Chondrocyte (in vitro differentiated cells): ENCODE measurements around the gene KDM4C. TPM values are rescaled to one million over a fixed set of nuclear protein-coding genes. Genes with fewer than 3 reads are reported as not detected.

Experiments used
- DNase-seq: peaks from one replicate; pipeline ENCODE4 v3.0.0; 2021; ENCODE audit warnings: mixed read lengths, low spot score
- H3K27ac Mint-ChIP-seq: one replicate; pipeline ENCODE4 v1.8.0; 2021; ENCODE audit warnings: mild to moderate bottlenecking, moderate library complexity, mixed read lengths; ENCODE audit not compliant: unreplicated experiment
- H3K27me3 Mint-ChIP-seq: 2 replicates; pipeline ENCODE4 v1.8.0; 2021; ENCODE audit warnings: low read depth, mixed read lengths
- H3K36me3 Mint-ChIP-seq: 2 replicates; pipeline ENCODE4 v1.8.0; 2021; ENCODE audit warnings: low read depth, mixed read lengths
- H3K4me1 Mint-ChIP-seq: 2 replicates; pipeline ENCODE4 v1.8.0; 2021; ENCODE audit warnings: low read depth, mild to moderate bottlenecking, mixed read lengths
- H3K4me3 Mint-ChIP-seq: one replicate; pipeline ENCODE4 v1.8.0; 2021; ENCODE audit warnings: mild to moderate bottlenecking, moderate library complexity, mixed read lengths; ENCODE audit not compliant: unreplicated experiment
- H3K9me3 Mint-ChIP-seq: 2 replicates; pipeline ENCODE4 v1.8.0; 2021; ENCODE audit warnings: low read depth, mixed read lengths
- total RNA-seq: library from RNA; stranded (reverse); gene quantifications from 3 replicates; pipeline ENCODE4 v1.2.1, GENCODE V29; 2021
- TF ChIP-seq, protein P1 (sequence below): fragments of 200-600 bp; sonication (generic); IDR thresholded peaks from 2 replicates; pipeline ENCODE4 v1.5.0; 2021; ENCODE audit warnings: antibody characterized with exemption, mild to moderate bottlenecking, moderate library complexity

The KDM4C gene
- total RNA-seq, 1 donor from 2014 or later = 18.1 TPM

DNA sequence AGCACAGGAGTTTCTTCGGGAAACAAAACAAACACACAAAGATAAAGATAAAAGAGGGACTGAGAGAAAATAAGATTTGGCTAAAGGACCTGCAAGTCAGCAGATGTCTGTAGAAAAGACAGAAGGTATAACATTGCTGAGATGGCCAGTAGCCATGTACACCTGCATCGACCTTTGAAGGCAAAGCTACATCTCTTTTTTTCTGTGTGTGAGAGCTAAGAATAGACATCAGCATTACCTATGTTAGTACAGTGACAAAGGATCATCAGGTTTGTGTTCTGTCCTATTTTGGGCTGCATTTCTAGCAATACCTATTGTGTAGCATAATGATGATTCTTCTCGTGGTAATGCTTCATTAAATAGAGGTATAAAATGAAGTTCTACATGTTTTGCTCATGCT lies 64.9 kb downstream of the KDM4C start:
- Mint-ChIP-seq H3K36me3 (peaks cover 3% of the 10 kb centered on the region), H3K4me3 (no peak overlapping the region), H3K27ac (no peak overlapping the region), H3K27me3 (no peaks in the 10 kb centered on the region), H3K9me3 (no peaks in the 10 kb centered on the region), H3K4me1 (peaks cover 5% of the 10 kb centered on the region)
- TF ChIP-seq, protein P1, sequence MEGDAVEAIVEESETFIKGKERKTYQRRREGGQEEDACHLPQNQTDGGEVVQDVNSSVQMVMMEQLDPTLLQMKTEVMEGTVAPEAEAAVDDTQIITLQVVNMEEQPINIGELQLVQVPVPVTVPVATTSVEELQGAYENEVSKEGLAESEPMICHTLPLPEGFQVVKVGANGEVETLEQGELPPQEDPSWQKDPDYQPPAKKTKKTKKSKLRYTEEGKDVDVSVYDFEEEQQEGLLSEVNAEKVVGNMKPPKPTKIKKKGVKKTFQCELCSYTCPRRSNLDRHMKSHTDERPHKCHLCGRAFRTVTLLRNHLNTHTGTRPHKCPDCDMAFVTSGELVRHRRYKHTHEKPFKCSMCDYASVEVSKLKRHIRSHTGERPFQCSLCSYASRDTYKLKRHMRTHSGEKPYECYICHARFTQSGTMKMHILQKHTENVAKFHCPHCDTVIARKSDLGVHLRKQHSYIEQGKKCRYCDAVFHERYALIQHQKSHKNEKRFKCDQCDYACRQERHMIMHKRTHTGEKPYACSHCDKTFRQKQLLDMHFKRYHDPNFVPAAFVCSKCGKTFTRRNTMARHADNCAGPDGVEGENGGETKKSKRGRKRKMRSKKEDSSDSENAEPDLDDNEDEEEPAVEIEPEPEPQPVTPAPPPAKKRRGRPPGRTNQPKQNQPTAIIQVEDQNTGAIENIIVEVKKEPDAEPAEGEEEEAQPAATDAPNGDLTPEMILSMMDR = no peak
- DNase-seq = no peak

DNA sequence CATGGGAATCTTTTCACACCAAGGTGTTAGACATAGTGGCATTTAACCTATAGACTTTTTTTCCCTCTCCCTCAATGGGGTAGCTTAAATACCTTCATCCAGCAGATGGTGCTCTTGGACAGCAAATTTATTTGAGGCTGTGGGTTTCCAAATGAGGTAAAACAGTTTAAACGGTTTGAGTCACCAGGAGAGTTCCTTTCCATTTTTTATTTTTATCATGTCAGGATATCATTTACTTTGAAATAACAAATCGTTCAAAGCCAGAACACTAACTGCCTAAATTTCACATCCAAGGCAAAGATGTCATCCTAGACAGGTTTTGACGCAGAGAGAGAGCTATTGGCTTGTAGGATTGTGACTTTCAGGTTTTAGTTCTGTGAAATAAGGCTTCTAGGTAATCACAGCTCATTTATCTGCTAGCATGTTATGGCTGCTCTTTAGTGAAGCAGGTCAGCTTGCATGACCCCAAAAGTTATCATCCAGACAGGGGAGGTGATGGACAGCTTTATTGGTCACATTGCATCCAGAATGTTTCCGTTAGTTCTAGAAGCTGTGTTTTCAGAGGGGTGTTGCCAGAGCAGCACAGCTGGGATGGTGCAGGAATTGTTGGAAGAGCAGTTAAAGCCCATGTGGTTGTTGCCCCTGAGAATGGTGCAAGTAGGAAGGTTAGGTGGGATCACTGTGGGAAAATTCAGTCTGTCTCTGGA lies 69.8 kb downstream of the KDM4C start:
- Mint-ChIP-seq H3K27me3 (no peaks in the 10 kb centered on the region), H3K4me1 (peaks cover 5% of the 10 kb centered on the region), H3K27ac (no peak overlapping the region), H3K4me3 (no peak overlapping the region), H3K9me3 (no peaks in the 10 kb centered on the region), H3K36me3 (peaks cover 11% of the 10 kb centered on the region)
- DNase-seq = no peak
- TF ChIP-seq, protein P1 = peak; percentile 89

DNA sequence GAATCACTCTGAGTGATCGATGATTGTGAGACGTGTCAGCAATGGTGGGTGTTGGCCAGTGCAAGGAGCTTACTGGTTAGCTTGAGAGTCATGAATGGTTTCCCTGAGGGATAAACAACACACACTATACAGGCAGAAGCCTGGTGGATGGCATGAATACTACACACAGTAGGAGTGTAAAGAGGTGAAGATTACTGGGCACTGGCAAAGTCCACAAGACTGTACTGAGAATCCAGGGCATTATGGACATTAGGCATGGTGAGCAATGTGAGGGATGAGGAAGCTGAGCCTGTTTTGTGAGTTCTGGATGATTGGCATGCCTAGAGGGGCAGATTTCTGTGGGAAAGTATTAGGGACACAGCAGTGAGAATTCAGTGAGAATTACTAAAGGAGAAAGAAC lies 71.3 kb downstream of the KDM4C start:
- Mint-ChIP-seq H3K27me3 (no peaks in the 10 kb centered on the region), H3K36me3 (peaks cover 7% of the 10 kb centered on the region), H3K4me3 (no peak overlapping the region), H3K27ac (no peak overlapping the region), H3K4me1 (peaks cover 5% of the 10 kb centered on the region), H3K9me3 (no peaks in the 10 kb centered on the region)
- TF ChIP-seq, protein P1 = no peak
- DNase-seq = no peak

DNA sequence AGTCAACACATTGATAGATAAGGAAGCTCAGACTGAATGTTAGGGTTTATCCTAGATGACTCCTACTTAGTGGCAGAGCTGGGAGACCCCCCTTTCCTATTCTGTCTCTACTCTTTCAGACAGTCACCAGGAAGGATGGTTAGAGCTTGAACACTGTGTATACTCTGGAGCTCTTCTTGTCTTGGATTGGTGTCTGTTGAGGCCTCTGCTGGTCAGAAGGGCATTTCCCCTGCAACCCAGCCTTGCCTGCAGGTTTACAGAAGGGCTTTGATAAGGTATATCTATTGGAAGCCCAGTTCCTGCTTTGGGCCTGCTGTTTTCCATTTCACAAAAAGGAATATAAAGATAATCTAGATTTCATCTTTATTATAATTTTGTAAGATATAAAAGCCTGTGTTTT lies 71.8 kb downstream of the KDM4C start:
- no peak overlapping the region for H3K4me3 Mint-ChIP-seq
- peaks cover 7% of the 10 kb centered on the region for H3K36me3 Mint-ChIP-seq
- no peak for DNase-seq
- no peak overlapping the region for H3K27ac Mint-ChIP-seq
- H3K27me3 Mint-ChIP-seq = no peaks in the 10 kb centered on the region
- TF ChIP-seq, protein P1 = no peak
- peaks cover 5% of the 10 kb centered on the region for H3K4me1 Mint-ChIP-seq
- no peaks in the 10 kb centered on the region for H3K9me3 Mint-ChIP-seq

DNA sequence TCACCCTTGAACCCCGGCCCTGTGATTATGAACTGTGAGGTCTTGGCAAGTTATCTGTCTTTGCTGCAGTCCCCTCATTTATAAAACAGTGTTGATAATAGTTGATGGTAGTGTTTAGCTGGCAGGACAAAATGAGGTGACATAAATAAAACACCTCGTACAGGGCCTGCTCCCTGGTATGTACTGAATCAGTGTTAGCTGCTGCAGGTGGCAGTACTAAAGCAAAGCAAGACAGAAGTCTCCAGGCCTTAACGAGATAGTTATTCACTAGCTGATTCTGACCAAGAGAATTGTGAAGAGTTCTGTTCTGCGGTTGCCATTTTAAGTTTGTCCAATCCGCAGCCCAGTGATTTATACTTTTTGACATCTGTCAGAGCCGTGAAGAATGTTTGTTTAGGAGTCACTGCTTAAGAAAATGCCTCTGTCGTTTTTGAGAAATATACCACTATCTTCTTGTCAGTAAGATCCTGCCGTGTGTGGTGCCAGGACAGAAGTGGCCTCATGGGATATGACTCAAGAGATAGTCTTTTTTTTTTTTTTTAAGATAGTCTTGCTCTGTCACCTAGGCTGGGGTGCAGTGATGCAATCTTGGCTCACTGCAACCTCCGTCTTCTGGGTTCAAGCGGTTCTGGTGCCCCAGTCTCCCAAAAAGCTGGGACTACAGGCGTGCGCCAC lies 75.9 kb downstream of the KDM4C start:
- TF ChIP-seq, protein P1 = no peak
- Mint-ChIP-seq H3K27ac (peak overlapping the region; percentile 5), H3K4me3 (no peak overlapping the region), H3K36me3 (peaks cover 18% of the 10 kb centered on the region), H3K9me3 (peaks cover 3% of the 10 kb centered on the region), H3K4me1 (peaks cover 8% of the 10 kb centered on the region), H3K27me3 (no peaks in the 10 kb centered on the region)
- DNase-seq = no peak
